Endothelial cell of umbilical vein (primary cell): Measurements from ENCODE around the gene RP9. TPM values are rescaled to one million over a fixed set of nuclear protein-coding genes. Genes with fewer than 3 reads are reported as not detected.
"Not testable (repeated sequence)": the region's sequence is repeated elsewhere in the genome, so short reads cannot be mapped to it uniquely, and the experiment has no call there.

ENCODE experiments used
- BruUV-seq: library from RNA; stranded (reverse); fragments of 400-500 nt; replicated peaks from 2 replicates; lab custom pipeline; 2021; lab: Mats Ljungman, UMichigan
- CTCF ChIA-PET: fragments of 300-600, 350-600 bp; sonication (Branson Sonifier 250); formaldehyde crosslinking; loops from one replicate; lab custom pipeline; 2021; ENCODE audit warnings: antibody characterized with exemption, inconsistent platforms; lab: Charles Lee
- POLR2A ChIA-PET: fragments of 300-600, 350-600 bp; sonication (Branson Sonifier 250); formaldehyde crosslinking; loops from one replicate; lab custom pipeline; 2021; ENCODE audit warnings: antibody characterized with exemption, inconsistent platforms; lab: Charles Lee
- DNase-seq: peaks from one replicate; pipeline ENCODE4 v3.0.0-alpha.2; 2011; ENCODE audit warnings: low read depth, low spot score
- FAIRE-seq: peaks from 2 replicates; lab custom pipeline; 2011; peaks lifted over from hg19 to GRCh38; lab: Jason Lieb, UNC
- H2AFZ ChIP-seq: 2 replicates; pipeline ENCODE4 v1.6.0; 2012; ENCODE audit warnings: low read depth, low read length, control low read depth, inconsistent platforms
- H3K27ac ChIP-seq: 2 replicates; pipeline ENCODE4 v1.5.1; 2011; ENCODE audit warnings: low read depth, mild to moderate bottlenecking, control low read depth, low read length, moderate library complexity; ENCODE audit not compliant: insufficient read depth
- H3K27me3 ChIP-seq, 2 experiments: 2 replicates each; pipeline versions ENCODE4 v1.6.0 to v1.6.1; 2011; ENCODE audit warnings: low read length in 2 of 2, mixed read lengths in 1 of 2; ENCODE audit not compliant: control insufficient read depth in 2 of 2, insufficient read depth in 2 of 2
- H3K36me3 ChIP-seq, 2 experiments: 2 replicates in 1 of 2; 3 replicates in 1 of 2; pipeline ENCODE4 v1.5.1; 2011; ENCODE audit warnings: low read length in 2 of 2, mild to moderate bottlenecking in 1 of 2, moderate library complexity in 1 of 2; ENCODE audit not compliant: control insufficient read depth in 2 of 2, insufficient read depth in 2 of 2; ENCODE audit errors: extremely low read depth in 1 of 2
- H3K4me1 ChIP-seq: 3 replicates; pipeline ENCODE4 v1.5.1; 2011; ENCODE audit warnings: mild to moderate bottlenecking, low read length; ENCODE audit not compliant: control insufficient read depth, insufficient read depth; ENCODE audit errors: extremely low read depth
- H3K4me2 ChIP-seq: 2 replicates; pipeline ENCODE4 v1.6.1; 2011; ENCODE audit warnings: low read length, control low read depth, mixed read lengths; ENCODE audit not compliant: insufficient read depth
- H3K4me3 ChIP-seq, 3 experiments: fragments of 200-600 bp in 1 of 3; sonication (generic), shearing (Covaris generic) in 1 of 3; replicated peaks in 1 of 3; 2 replicates each; pipeline ENCODE4 v1.5.1; 2011 to 2016; ENCODE audit warnings: control low read depth in 3 of 3, low read length in 3 of 3, mild to moderate bottlenecking in 2 of 3, inconsistent platforms in 1 of 3, low read depth in 1 of 3, moderate library complexity in 1 of 3; ENCODE audit not compliant: insufficient read depth in 1 of 3
- H3K79me2 ChIP-seq: 2 replicates; pipeline ENCODE4 v1.6.0; 2012; ENCODE audit warnings: low read length, inconsistent platforms; ENCODE audit not compliant: control insufficient read depth, insufficient read depth
- H3K9ac ChIP-seq: replicated peaks from 2 replicates; pipeline ENCODE3; 2011; ENCODE audit warnings: low read length, control low read depth; ENCODE audit not compliant: insufficient read depth; ENCODE audit errors: extremely low read depth
- H3K9me1 ChIP-seq: replicated peaks from 3 replicates; pipeline ENCODE4 v1.6.0; 2011; ENCODE audit warnings: mild to moderate bottlenecking, low read length; ENCODE audit not compliant: control insufficient read depth, insufficient read depth; ENCODE audit errors: extremely low read depth
- H3K9me3 ChIP-seq: replicated peaks from 2 replicates; pipeline ENCODE4 v1.5.1; 2012; ENCODE audit warnings: low read length, inconsistent platforms; ENCODE audit not compliant: control insufficient read depth, insufficient read depth
- H4K20me1 ChIP-seq: replicated peaks from 2 replicates; pipeline ENCODE3; 2011; ENCODE audit warnings: mild to moderate bottlenecking, low read length; ENCODE audit not compliant: control insufficient read depth, insufficient read depth; ENCODE audit errors: extremely low read depth
- EZH2 ChIP-seq: IDR thresholded peaks from 2 replicates; pipeline ENCODE4 v1.6.1; 2012; ENCODE audit warnings: borderline replicate concordance, low read depth, mild to moderate bottlenecking, moderate library complexity, low read length, inconsistent platforms; ENCODE audit not compliant: severe bottlenecking
- FOS ChIP-seq: IDR thresholded peaks from 2 replicates; pipeline ENCODE4 v1.6.1; 2011; ENCODE audit warnings: mild to moderate bottlenecking, low read length, moderate library complexity, borderline replicate concordance; ENCODE audit not compliant: insufficient read depth
- GATA2 ChIP-seq: IDR thresholded peaks from 2 replicates; pipeline ENCODE4 v1.7.0; 2011; ENCODE audit warnings: low read depth, mild to moderate bottlenecking, moderate library complexity, mixed read lengths, low read length; ENCODE audit not compliant: insufficient read length, insufficient read depth
- JUN ChIP-seq: IDR thresholded peaks from 2 replicates; pipeline ENCODE4 v1.6.1; 2011; ENCODE audit warnings: borderline replicate concordance, low read depth; ENCODE audit not compliant: insufficient read length, insufficient read depth
- MAX ChIP-seq: IDR thresholded peaks from 2 replicates; pipeline ENCODE4 v1.6.1; 2011; ENCODE audit not compliant: insufficient read depth, insufficient read length
- MYC ChIP-seq: IDR thresholded peaks from one replicate; pipeline ENCODE4 v1.6.1; 2011; ENCODE audit warnings: mild to moderate bottlenecking, low read depth, low read length
- POLR2A ChIP-seq: IDR thresholded peaks from 2 replicates; pipeline ENCODE4 v1.6.1; 2012; ENCODE audit warnings: low read depth, mild to moderate bottlenecking, control low read depth, low read length
- POLR2AphosphoS5 ChIP-seq: IDR thresholded peaks from 2 replicates; pipeline ENCODE4 v1.6.1; 2012; ENCODE audit warnings: low read depth, mild to moderate bottlenecking, control low read depth, low read length, moderate library complexity; ENCODE audit not compliant: insufficient read depth
- dilution Hi-C: fragments of 300-500 bp; cut with MboI; formaldehyde crosslinking; loops from one replicate; pipeline ENCODE4 v1.15.0; 2019; ENCODE audit warnings: low sequenced_read_pairs; ENCODE audit not compliant: extremely low pct_ligation_motif_present
- intact Hi-C: fragments of 100-400 bp; cut with micrococcal nuclease; formaldehyde crosslinking; loops from one replicate; pipeline ENCODE4 v1.10.0; 2022
- polyA plus RNA-seq, 4 experiments: library from polyadenylated mRNA; depleted of rRNA in 3 of 4; stranded (reverse) in 3 of 4; unstranded in 1 of 4; fragments of >200 nt; gene quantifications; 2 replicates each; pipeline versions ENCODE4 v1.2.1 to v1.2.3, GENCODE V29; 2011 to 2012; ENCODE audit warnings: missing spikeins in 1 of 4
- total RNA-seq: library from RNA; stranded (reverse); gene quantifications from 2 replicates; pipeline ENCODE4 v1.2.3, GENCODE V29; 2021
- TF ChIP-seq, protein P1 (sequence below), 2 donors: IDR thresholded peaks; 1 replicate in 1 of 2; 2 replicates in 1 of 2; pipeline ENCODE4 v1.5.1; 2011; ENCODE audit warnings: low read length in 2 of 2, mild to moderate bottlenecking in 2 of 2, moderate library complexity in 2 of 2, control low read depth in 1 of 2, inconsistent platforms in 1 of 2, low read depth in 1 of 2; ENCODE audit not compliant: insufficient read depth in 1 of 2; ENCODE audit errors: extremely low read depth in 1 of 2

The RP9 gene
- total and polyA plus RNA-seq, 2 donors (not counting 3 experiments of a cell fraction or from before 2014, with no cell fraction given): 16.0 to 18.5 TPM

- no peak for TF ChIP-seq MAX
- no peak for TF ChIP-seq JUN
- no peak for TF ChIP-seq MYC
- TF ChIP-seq, protein P1, sequence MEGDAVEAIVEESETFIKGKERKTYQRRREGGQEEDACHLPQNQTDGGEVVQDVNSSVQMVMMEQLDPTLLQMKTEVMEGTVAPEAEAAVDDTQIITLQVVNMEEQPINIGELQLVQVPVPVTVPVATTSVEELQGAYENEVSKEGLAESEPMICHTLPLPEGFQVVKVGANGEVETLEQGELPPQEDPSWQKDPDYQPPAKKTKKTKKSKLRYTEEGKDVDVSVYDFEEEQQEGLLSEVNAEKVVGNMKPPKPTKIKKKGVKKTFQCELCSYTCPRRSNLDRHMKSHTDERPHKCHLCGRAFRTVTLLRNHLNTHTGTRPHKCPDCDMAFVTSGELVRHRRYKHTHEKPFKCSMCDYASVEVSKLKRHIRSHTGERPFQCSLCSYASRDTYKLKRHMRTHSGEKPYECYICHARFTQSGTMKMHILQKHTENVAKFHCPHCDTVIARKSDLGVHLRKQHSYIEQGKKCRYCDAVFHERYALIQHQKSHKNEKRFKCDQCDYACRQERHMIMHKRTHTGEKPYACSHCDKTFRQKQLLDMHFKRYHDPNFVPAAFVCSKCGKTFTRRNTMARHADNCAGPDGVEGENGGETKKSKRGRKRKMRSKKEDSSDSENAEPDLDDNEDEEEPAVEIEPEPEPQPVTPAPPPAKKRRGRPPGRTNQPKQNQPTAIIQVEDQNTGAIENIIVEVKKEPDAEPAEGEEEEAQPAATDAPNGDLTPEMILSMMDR (IDR thresholded peaks at IDR 0.05; ENCODE audit: extremely low read depth in 1 of 2, insufficient read depth in 1 of 2, low read depth in 1 of 2, low read length in 2 of 2): no peak
- TF ChIP-seq EZH2: no peak
- no peak for TF ChIP-seq POLR2AphosphoS5
- no peak for TF ChIP-seq FOS
- no peak for TF ChIP-seq GATA2
- no peak for TF ChIP-seq POLR2A
- H2AFZ ChIP-seq: no peak overlapping the region
- H3K4me1 ChIP-seq: no peaks in the 10 kb centered on the region
- no TSS peak for BruUV-seq
- no peak overlapping the region for H3K4me3 ChIP-seq
- H3K79me2 ChIP-seq: peaks cover 11% of the 10 kb centered on the region
- no peaks in the 10 kb centered on the region for H3K9me1 ChIP-seq
- H3K36me3 ChIP-seq: peaks cover 13 to 23% of the 10 kb centered on the region in 2 experiments
- no peaks in the 10 kb centered on the region for H4K20me1 ChIP-seq
- no peak for DNase-seq
- FAIRE-seq: no peak
- ChIA-PET CTCF (interaction anchor here (0.8 kb wide), 1 partner anchor 252 kb away, joined by 3 read pairs; no protein-coding TSS in a partner anchor), POLR2A (no interaction called here)
- H3K9me3 ChIP-seq: no peaks in the 10 kb centered on the region
- no peak overlapping the region for H3K4me2 ChIP-seq
- no peak overlapping the region for H3K9ac ChIP-seq
- dilution Hi-C loops (no loop called here), intact Hi-C loops (no loop called here)
- H3K27ac ChIP-seq: no peak overlapping the region
- H3K27me3 ChIP-seq: no peaks in the 10 kb centered on the region
Measured at GRCh38 chr7:33099154-33099940, 9.9 kb downstream of the RP9 start.

DNA sequence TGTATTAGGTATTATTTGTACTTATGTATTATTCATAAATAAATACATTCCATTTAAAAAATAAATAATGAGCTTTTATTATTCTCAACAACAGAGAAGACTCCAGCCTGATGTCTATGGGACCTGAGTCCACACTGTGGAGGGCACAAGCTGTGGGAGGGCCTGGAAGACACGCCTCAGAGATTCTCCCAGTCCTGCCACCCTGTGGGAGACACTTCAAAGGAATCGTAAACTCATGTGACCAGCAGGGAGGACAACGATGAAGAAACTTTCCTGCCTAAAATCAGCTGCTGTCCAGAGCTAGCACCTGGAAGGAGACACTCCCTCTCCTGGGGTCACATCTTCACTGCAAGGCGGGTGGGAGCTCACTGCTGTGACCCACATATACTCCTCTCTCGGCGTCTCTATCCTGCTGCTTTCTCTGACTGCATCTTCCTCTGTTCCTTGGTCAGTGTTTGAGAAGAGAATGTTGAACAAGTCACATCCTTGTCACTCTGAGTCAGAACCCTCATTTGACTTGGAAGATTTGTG, 14.4 kb downstream of the RP9 start:
- TSS peak; percentile 34 for BruUV-seq
- H3K9me1 ChIP-seq, H3K4me1 ChIP-seq, H3K27ac ChIP-seq, DNase-seq, H3K4me2 ChIP-seq, intact Hi-C loops, H2AFZ ChIP-seq, H3K79me2 ChIP-seq, CTCF ChIA-PET, H3K9ac ChIP-seq, dilution Hi-C loops, H4K20me1 ChIP-seq, H3K27me3 ChIP-seq, H3K4me3 ChIP-seq, H3K9me3 ChIP-seq: not testable (repeated sequence)
- H3K36me3 ChIP-seq: peaks cover 7 to 20% of the 10 kb centered on the region in 2 experiments
- FAIRE-seq: peak; percentile 73
- POLR2A ChIA-PET: interaction anchor here (0.7 kb wide), 1 partner anchor 603 kb away, joined by 3 read pairs; no protein-coding TSS in a partner anchor
